Sciatic nerve (tissue), 2 donors: ENCODE data around the gene FCRL2. TPM values are rescaled to one million over a fixed set of nuclear protein-coding genes. Genes with fewer than 3 reads are reported as not detected.

Experiments used
- ATAC-seq: fragments of 200-7000 bp; cut with Tn5 transposase; one replicate; pipeline ENCODE4 v1.9.1; 2020; ENCODE audit warnings: mild to moderate bottlenecking, moderate library complexity
- DNase-seq: peaks from one replicate; pipeline ENCODE4 v3.0.0-alpha.2; 2020; ENCODE audit warnings: low spot score
- intact Hi-C: fragments of 100-400 bp; cut with DNase I; formaldehyde crosslinking; loops from one replicate; pipeline ENCODE4 v1.14.2; 2022
- total RNA-seq: library from RNA; stranded (reverse); fragmentation: NEBNext Ultra II Directional; extraction: Animal tissue kit (Norgen Biotek cat#: 25700); gene quantifications from one replicate; pipeline ENCODE4 v1.2.1, GENCODE V29; 2021
- donor health status: DM: no; HTN: no; CAD: no.
- donor health status: DM: no; HTN: no; CAD: no.

The FCRL2 gene, protein sequence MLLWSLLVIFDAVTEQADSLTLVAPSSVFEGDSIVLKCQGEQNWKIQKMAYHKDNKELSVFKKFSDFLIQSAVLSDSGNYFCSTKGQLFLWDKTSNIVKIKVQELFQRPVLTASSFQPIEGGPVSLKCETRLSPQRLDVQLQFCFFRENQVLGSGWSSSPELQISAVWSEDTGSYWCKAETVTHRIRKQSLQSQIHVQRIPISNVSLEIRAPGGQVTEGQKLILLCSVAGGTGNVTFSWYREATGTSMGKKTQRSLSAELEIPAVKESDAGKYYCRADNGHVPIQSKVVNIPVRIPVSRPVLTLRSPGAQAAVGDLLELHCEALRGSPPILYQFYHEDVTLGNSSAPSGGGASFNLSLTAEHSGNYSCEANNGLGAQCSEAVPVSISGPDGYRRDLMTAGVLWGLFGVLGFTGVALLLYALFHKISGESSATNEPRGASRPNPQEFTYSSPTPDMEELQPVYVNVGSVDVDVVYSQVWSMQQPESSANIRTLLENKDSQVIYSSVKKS
- total RNA-seq, result 0.31 TPM

DNA sequence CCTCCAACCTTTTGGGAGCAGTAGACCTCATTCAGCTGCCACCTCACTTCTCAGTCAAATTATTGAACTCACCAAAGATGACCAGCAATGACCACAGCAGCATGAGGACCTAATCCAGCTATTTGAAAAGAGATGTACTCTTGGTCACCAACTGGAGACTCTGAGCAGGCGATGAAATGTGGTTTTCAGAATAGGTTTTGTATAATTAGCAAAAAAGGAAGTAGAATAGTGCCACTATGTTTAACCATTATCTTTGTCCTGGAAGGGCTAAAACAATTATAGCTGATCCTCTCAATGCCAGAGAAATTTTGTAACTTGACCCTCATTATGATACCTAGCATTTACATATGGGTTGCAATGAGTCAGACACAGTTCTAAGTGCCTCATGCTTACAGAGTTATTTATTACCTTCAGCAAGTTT lies at the start of gene FCRL2:
Gene FCRL2 (minus strand): TSS at position 162 of the 421 bp plus-strand sequence. CDS start 59 bp downstream, at position 103.
- no peak for DNase-seq
- no peak for ATAC-seq
- intact Hi-C loops, result no loop called here

DNA sequence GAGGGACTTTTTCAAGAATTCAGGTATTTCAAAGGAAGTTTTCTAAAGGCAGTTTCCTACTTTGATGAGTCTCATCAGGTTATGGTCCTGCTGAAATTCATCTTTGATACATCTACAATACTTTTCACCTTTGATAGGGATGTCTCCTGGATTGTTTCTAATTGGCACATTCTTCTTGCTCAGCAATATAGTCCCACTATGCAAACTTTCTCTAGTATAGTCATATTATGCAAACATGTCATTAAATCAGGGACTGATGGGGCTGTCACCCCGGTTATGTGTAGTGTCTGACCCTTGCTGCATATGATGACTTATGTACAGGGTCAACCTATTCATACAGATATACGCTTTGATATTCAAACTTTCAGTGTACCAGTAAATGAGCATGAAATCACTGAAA lies 43.4 kb upstream of the FCRL2 start:
- ATAC-seq (no peak), DNase-seq (no peak)
- intact Hi-C loops, result no loop called here

DNA sequence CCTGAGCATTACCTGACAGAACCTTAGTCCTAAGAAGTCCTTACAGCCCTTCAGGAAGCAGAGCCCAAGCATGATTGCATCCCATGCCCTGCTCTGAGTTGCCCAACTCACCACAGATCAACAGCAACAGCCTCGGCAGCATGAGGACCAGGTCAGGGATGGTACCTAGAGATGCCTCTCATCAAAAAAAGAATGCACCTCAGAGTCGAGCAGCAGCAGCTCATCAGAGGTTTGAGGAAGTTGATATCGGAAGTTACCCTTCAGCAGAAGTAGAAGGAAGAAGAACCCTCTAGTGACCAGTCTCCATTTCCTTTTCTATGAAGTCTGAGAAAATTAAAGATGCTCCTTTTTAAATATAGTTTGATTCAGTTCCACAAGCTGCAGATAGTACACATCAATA lies 43.0 kb upstream of the FCRL2 start, which contains the start of gene FCRL1:
Gene FCRL1 (minus strand): TSS at position 225 of the 400 bp plus-strand sequence. CDS start 83 bp downstream, at position 142.
- ATAC-seq, result no peak
- intact Hi-C loops, result loop anchor here (5.0 kb wide), 1 partner anchor 1832 kb away; no protein-coding TSS in a partner anchor
- DNase-seq, result no peak

DNA sequence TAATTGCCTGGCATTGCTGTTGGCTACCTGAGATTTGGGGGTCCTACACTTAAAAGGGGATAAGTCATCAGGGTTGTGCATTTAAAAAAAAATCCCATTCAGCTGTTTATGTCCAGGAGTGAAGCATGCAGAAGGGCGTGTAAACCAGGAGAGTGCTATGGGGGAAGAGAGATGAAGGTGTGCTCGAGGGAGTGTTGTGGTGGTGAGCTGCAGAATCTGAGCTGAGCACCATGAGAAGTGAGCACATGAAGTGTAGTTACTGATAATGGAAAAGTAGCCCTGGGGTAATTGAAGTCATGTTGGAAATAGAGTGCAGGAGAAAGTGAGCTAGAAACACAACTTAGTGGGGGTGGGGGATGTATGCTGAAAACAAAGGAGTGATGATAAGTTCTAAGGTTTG lies 42.3 kb upstream of the FCRL2 start:
- DNase-seq (no peak), ATAC-seq (no peak)
- intact Hi-C loops, result loop anchor here (5.0 kb wide), 1 partner anchor 1833 kb away; no protein-coding TSS in a partner anchor

DNA sequence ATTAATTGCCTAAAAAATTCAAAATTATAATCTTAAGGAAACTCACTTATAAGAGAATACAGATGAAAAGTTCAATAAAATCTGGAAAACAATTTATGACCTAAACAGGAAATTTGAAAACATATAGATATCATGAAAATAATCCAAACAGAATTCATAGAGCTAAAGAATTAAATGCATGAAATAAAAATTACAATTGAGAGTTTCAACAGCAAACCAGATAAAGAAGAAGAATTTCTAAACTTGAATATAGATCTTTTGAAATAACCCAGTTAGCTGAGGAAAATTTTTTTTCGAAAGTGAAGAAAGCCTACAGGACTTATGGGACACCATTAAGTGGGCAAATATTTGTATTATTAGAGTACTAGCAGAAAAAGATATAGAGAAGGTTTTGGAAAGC lies 36.3 kb upstream of the FCRL2 start:
- DNase-seq (no peak), ATAC-seq (no peak)
- intact Hi-C loops, result no loop called here

DNA sequence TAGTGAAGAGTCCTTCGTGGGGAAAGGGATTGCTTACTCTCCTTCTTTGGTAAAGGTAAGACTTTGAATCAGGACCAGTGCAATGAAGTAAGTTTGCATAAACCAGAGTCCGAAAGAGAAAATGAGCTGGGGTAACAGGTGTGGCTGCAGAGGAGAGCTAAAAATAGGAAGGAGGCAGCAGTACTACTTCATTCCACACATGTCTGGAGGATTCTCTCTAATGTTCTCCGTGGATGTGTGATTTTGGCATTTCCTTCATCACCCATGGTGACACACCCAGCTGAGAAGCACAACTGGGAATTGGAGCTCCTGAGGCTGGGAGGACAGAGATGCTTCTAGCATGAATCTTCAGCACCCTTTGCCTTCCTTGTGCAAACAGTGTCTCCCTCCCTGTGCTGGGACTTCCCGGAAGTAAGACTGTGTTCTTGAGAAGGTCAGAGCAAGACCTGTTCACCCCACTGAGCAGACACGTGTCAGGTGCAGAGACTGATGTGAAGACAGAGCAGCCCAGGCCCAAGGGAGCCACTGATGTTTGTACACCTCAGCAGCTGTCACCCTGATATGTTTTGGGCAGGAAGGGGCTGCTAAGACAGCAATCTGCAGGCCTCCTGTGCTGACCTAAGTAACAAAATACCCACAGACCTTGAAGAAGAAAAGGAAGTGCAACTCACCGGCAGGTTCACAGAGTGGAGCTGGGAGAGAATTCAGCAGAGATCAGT lies 29.7 kb upstream of the FCRL2 start:
- DNase-seq (no peak), ATAC-seq (no peak)
- intact Hi-C loops, result no loop called here

DNA sequence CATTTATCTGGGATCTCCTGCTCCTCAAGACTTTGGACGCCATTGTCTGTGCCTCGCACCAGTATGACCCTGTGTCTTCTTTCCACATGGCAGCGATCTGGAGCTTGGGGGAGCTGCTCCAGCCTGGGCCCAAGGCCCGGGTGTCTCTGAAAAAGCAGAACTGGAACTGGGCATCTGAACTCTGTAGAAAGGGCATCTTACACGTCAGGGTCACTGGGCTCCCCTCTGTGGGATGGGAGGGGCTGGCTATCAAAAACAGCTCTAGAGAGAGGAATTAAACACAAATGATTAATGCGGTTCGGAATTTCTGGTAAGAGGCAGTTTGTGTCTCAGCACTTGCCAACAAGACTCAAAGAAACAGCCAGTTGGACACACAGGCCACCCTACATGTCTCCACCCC lies 26.9 kb upstream of the FCRL2 start:
- ATAC-seq (no peak), DNase-seq (no peak)
- intact Hi-C loops, result no loop called here

DNA sequence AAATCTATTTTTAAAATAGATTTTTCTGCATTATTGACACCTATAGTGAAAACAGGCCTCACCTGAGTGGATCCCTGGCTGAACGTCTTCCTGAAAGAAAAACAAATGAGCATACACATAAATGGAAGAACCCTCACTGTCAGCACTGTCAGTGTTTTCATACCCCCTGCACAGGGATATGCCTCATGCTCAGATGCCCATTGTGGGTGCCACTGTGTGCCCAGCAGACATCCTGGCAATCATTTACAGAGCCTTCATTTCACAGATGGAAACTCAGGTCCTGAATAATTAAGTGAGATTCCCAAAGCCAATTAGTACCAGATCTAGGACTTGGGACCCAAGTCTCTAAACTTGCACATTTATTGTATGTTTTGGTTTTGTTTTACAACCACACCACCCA lies 23.1 kb upstream of the FCRL2 start:
- intact Hi-C loops, result no loop called here
- no peak for ATAC-seq
- no peak for DNase-seq

DNA sequence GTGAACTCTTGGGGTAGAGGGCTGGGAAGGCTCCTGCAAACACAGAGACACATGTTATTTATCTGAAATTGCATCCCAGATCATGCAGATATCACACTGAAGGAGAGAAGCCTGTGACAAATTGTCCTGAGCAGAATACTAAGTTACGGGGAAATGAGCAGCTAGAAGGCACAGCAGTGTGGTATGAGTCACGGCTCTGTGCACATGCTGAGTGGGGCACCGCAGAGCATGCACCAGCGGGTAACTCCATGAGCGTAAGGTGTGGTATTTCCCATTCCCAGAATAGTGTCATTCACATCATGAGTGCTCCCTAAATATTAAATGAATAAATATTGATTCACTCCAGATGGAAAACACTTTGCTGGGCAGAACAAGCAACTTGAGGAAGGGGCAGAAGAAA lies 21.3 kb upstream of the FCRL2 start:
- ATAC-seq (no peak), DNase-seq (no peak)
- intact Hi-C loops, result no loop called here

DNA sequence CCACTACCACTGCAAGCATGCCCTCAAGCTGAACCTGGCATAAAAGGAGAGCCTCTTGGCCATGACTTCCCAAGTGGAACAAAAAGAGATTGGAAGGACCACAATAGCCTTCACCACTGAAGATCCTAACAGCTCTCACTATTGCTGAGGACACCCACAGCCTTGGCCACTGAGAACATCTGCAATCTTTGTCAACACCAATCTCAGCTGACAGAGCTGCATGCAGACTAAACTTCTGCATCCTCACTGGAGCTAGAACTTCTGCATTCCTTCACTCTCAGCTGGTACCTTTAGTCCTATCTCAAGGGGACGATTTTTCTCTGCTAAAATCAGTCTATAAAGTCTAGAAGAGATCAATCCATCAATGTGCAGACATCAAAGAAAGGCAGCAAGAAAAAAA lies 8.3 kb upstream of the FCRL2 start:
- no peak for ATAC-seq
- intact Hi-C loops, result no loop called here
- DNase-seq, result no peak

DNA sequence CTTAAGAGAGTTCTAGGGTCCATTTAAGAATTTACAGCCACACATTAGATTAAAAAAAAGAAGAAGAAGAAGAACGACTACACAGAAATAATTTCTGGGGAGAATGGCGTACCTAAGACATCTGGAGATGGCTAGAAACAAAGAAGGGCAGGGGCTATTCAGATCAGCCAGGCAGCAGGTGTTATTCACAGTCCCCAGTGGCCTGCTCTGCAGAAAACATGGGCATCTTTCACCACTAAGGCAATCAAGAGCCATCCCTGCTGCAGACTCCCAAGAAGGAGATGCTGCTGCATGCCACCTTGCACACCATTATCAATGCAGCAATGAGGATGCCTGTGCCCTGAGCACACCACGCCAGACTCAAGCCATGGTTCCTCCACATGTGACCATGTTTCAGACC lies 7.9 kb upstream of the FCRL2 start:
- DNase-seq (no peak), ATAC-seq (no peak)
- intact Hi-C loops, result no loop called here

DNA sequence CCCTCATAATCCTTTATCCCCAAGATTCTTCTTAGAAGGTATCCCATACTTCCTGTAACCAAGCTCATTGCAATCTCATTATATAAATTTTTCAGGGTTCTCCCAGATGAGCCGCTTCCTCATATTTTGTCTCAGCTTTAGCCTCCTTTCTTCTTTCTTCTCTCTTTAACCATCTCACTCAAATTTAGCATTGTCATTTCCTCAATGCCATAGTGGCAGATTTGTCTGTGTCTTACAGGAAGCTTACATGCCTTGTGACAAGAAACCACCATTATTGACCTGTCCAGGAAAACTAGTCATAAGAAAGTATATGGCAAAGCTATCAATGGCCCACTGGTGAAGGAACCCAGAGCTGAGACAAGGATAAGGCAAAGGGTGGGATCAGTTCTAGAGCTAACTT lies 6.0 kb upstream of the FCRL2 start:
- intact Hi-C loops, result no loop called here
- DNase-seq, result no peak
- ATAC-seq, result no peak

DNA sequence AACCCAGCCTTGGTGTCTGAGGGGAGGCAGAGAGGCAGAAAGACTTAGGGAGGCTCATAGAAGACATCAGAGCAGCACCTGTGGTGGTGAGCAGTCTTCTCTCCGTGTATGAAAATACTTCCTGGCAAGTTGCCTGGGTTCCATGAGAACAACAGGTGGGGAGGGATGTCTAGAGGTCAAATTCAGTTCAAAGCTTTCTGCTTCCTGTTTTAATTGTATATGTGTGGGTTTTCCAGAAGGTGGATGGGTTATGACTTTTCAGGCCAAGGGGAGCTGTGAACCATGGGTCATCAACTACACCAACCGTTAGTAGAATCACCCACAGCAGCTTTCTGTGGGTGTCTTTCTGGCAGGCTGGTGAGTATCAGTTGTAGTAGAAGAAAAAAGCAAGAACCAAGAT lies 4.1 kb upstream of the FCRL2 start:
- DNase-seq (no peak), ATAC-seq (no peak)
- intact Hi-C loops, result no loop called here

DNA sequence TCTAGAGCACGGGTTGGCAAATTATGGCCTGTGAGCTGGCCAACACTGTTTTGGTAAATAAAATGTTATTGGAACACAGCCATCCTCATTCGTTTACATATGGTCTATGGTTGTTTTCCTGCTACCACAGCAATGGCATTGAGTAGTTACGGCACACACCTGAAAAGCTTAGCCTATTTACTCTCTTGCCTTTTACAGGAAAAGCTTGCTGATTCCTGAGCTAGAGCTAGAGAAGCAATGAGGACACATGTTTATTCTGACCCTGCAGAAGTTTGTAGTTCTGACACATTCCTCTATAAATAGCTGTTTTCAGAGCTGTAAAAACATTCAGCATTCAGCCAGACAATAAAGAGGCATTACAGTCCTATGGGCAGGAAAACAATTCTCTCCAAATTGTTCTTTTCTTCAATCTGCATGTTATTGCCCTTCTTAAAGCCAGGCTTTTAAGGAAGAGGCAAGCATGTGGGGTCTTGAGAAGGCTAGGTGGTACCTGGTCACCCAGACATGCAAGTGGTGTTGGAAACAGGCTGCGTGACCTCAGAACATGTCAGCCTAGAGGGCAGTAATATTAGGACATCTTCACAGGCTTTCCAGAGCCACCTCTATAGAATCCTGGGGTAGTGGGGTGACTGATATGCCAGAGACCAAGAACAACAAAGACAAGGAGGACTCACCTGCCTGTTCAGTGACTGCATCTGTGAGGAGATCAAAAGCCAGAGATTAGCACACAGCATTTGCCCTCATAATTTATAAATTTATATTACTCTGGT lies 1.6 kb downstream of the FCRL2 start:
- ATAC-seq (no peak), DNase-seq (no peak)
- intact Hi-C loops, result no loop called here

DNA sequence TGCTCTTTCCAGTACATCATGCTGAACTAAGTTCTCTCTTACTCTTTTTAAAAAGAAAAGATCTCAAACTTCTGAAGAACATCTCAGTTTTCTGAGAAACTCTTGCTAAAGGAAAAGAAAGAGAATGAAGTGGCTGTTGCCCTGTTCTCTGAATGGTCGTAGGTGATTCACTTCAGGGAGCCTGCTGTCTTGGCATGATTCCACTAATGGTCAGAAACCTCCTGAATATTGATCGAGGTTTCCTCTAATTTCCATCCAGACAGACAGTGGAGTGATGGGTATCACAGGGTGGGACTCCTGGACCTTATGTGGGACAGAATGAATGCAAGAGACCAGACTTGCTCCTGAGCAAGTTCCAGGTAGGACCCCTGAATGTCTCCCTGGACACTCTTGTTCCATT lies 2.5 kb downstream of the FCRL2 start:
- DNase-seq (no peak), ATAC-seq (no peak)
- intact Hi-C loops, result no loop called here

DNA sequence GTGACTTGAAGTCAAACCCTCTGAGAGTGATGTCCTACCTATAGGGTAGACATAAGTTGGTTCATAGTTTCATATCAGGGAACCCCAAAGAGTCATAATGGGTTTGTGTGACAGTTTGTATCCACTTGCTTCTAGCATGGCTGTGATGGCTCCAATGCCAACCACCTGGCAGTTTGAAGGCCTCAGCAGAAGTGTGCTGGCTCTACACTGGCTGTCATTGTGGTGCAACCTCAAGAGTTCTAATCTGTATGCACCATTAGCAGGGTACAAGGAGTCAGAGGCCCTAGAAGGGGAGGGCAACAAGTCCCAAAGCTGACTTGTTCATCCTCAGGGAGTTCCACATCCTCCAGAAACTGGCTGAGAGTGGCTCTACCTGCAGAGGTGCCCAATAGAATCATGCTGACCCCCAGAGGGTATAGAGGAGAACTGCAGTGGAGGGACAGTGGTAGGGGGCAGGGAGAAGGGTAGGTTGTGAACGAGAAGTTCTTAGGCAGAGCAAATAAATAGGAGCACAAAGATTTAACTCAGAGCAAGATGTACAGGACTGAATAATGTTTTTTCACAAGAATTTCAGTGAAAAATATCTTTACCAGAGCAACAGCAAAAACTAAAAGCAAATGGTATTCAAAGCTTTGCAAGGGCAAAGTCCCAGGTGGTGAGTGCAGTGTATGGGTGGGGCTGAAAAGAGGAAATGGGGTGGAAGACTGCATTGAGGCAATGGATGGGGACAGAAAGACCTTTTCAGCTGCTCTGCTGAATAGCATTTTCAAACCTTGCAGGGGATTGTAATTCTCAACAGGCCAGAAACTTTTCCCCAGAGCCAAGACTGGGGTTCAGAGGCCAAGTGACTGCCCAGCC lies 3.2 kb downstream of the FCRL2 start:
- intact Hi-C loops, result no loop called here
- DNase-seq (no peak), ATAC-seq (no peak)

DNA sequence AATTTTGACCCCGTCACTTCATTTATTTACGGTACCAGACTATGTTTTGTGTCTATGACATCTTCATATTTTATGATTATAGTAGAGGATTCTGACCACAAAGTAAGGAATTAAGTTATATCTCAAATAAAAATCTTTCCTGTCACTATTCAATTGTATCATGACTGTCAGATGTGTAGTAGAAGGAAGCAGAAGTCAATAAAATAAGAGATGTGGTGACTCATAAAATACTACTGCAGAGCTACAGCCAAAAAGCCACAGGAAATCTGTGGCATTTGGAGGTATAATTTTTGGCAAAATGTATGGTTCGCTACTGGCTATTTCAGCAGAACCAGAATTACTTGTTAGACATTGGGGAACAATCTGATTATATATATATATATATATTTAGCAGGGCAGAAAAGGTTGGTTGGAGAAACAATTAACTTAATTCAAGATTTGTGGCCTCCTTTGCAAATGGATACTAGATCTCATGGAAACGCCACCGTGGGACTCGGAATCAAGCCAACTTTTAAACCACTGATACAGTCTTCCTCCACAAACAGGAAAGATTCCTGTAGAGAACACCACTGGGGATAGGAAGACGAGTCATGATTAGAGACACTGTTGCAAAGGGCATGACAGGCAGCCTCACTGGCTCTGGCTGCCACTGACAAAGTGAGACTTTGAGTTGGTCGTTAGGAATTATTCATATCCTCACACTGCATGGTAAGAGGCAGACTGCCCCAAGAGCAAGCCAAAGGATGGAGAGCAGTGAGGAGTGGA lies 5.1 kb downstream of the FCRL2 start:
- no peak for ATAC-seq

More for the DNA sequence above, 5.1 kb downstream of the FCRL2 start:
- intact Hi-C loops, result no loop called here
- no peak for DNase-seq
